Glutamatergic neuron (in vitro differentiated cells): Measurements from ENCODE around the gene CEBPE. TPM values are rescaled to one million over a fixed set of nuclear protein-coding genes. Genes with fewer than 3 reads are reported as not detected.

ENCODE experiments used
- DNase-seq: peaks from one replicate; pipeline ENCODE4 v3.0.0; 2022
- H3K27ac Mint-ChIP-seq: one replicate; pipeline ENCODE4 v1.8.0; 2020; ENCODE audit warnings: mild to moderate bottlenecking, mixed read lengths, inconsistent platforms; ENCODE audit not compliant: unreplicated experiment
- H3K27me3 Mint-ChIP-seq: one replicate; pipeline ENCODE4 v1.8.0; 2020; ENCODE audit warnings: mild to moderate bottlenecking, moderate library complexity, mixed read lengths, inconsistent platforms; ENCODE audit not compliant: unreplicated experiment
- H3K36me3 Mint-ChIP-seq: one replicate; pipeline ENCODE4 v1.8.0; 2020; ENCODE audit warnings: mild to moderate bottlenecking, mixed read lengths, inconsistent platforms; ENCODE audit not compliant: unreplicated experiment
- H3K4me1 Mint-ChIP-seq: one replicate; pipeline ENCODE4 v1.8.0; 2020; ENCODE audit warnings: mild to moderate bottlenecking, low read depth, mixed read lengths, inconsistent platforms; ENCODE audit not compliant: unreplicated experiment
- H3K4me3 Mint-ChIP-seq: one replicate; pipeline ENCODE4 v1.8.0; 2020; ENCODE audit warnings: mild to moderate bottlenecking, mixed read lengths, inconsistent platforms; ENCODE audit not compliant: unreplicated experiment
- H3K9me3 Mint-ChIP-seq: one replicate; pipeline ENCODE4 v1.8.0; 2020; ENCODE audit warnings: mild to moderate bottlenecking, moderate library complexity, mixed read lengths, inconsistent platforms; ENCODE audit not compliant: unreplicated experiment
- CTCF ChIP-seq: fragments of 200-600 bp; sonication (generic); IDR thresholded peaks from one replicate; pipeline ENCODE4 v1.5.0; 2021; ENCODE audit not compliant: partially characterized antibody, unreplicated experiment
- total RNA-seq: library from RNA; stranded (reverse); fragmentation: NEBNext Ultra II Directional; extraction: Animal tissue kit (Norgen Biotek cat#: 25700); gene quantifications from one replicate; pipeline ENCODE4 v1.2.1, GENCODE V29; 2021; ENCODE audit not compliant: unreplicated experiment

CEBPE gene
- total RNA-seq, 1 donor from 2014 or later = not detected

DNA sequence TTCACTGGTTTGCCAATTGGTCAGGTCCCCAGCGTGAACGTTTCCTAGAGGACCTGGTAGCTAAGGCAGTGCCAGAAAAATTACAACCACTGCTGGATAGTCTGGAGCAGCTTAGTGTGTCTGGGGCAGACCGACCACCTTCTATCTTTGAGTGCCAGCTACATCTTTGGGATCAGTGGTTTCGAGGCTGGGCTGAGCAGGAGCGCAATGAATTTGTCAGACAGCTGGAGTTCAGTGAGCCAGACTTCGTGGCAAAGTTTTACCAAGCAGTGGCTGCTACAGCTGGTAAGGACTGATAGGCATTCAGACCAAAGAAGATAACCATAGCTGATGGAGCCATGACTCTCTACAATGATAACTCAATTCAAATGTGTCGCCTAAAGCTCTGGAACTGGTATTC lies 21.3 kb downstream of the CEBPE start:
- Mint-ChIP-seq H3K36me3 (no peaks in the 10 kb centered on the region), H3K27me3 (peaks cover 4% of the 10 kb centered on the region), H3K4me3 (no peak overlapping the region), H3K9me3 (peaks cover 1% of the 10 kb centered on the region), H3K4me1 (peaks cover 4% of the 10 kb centered on the region), H3K27ac (no peak overlapping the region)
- no peak for TF ChIP-seq CTCF
- DNase-seq = no peak

DNA sequence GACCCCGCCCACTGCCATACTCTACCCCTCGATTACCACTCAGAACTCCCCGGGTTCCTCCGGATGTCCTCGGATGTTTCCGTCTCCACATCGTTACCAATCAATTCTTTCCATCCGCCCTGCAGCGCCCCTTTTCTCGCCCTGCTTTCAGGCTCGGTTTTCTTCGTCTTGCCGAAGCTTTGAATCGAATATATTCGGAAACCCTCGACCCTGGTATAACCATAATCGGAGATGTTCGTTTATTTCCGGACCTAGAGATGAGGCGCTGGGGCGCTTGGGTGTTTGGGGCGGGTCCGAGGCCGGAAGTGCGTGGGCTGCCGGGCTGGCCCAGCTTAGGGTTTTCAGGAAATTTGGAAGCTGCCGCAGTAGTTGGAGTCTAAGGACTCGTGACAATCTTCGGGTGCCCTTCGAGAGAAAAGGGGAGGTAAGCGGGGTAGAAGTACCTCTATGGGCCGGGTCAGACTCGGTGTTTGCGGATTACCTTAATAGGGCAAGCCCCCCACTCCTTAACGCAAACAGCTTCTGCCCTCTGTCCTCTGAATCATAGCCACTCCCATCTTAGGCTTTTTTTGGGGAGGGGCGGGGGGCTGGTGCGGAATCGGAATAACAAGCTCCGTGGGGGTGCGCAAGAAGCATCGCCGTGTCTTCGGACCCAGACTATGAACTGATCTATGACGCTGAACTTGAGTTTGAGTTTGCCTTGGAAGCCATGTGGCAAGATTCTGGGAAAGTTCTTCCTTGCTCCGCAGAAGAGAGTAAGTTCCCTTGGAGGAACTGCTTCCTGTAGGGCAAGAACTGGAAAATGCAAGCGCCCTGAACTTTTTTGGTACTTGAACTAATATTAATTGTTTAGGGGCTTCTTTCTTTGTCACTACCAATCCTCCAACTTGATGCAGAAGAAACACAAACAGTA lies 23.6 kb downstream of the CEBPE start, which contains the start of gene C14orf119:
TSS of gene C14orf119 (plus strand) at position 310 of the 913 bp plus-strand sequence. CDS start 2,154 bp downstream, outside the sequence.
- no peak within 1 kb of the TSS for H3K27ac Mint-ChIP-seq
- peak; percentile 100 for DNase-seq
- no peaks in the 10 kb centered on the region for H3K9me3 Mint-ChIP-seq
- no peak for TF ChIP-seq CTCF
- H3K27me3 Mint-ChIP-seq = peaks cover 4% of the 10 kb centered on the region
- H3K4me1 Mint-ChIP-seq = peaks cover 4% of the 10 kb centered on the region
- no peaks in the 10 kb centered on the region for H3K36me3 Mint-ChIP-seq
- H3K4me3 Mint-ChIP-seq = no peak within 1 kb of the TSS

DNA sequence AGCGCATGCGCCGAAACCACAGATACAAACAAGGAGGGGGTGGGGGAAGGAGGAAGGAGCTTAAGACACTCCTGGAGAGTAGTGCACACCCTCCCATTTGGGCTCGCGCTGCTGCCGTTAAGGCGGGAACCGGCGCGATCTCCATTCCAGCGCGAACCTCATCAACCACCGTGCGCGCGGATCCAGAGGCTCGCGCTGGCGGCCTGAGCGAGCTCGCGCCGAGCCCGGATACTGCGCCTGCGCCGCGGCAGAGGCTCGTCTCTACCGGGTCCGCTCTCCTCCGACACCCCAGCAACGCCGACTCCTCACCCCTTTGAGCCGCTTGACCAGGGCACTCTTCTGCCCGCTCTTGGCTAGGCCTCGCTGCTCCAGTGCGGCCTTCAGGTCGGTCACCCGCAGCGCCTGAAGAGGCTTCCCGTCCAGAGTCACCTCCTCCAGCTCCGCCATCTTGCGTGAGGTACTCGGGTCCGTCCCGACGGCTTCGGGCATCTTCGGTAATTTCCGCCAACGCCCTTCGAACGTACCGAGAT lies 24.3 kb downstream of the CEBPE start, which contains the start of gene ACIN1:
TSS of gene ACIN1 (minus strand) at position 471 of the 530 bp plus-strand sequence. CDS start at position 447, 24 bp downstream.
- H3K9me3 Mint-ChIP-seq = no peaks in the 10 kb centered on the region
- no peak within 1 kb of the TSS for H3K27ac Mint-ChIP-seq
- no peak for TF ChIP-seq CTCF
- no peaks in the 10 kb centered on the region for H3K36me3 Mint-ChIP-seq
- H3K4me1 Mint-ChIP-seq = peaks cover 4% of the 10 kb centered on the region
- H3K27me3 Mint-ChIP-seq = peaks cover 3% of the 10 kb centered on the region
- no peak within 1 kb of the TSS for H3K4me3 Mint-ChIP-seq
- DNase-seq = no peak

GRCh38 chr14:23093991-23094665 lies 24.9 kb downstream of the CEBPE start:
- Mint-ChIP-seq H3K9me3 (no peaks in the 10 kb centered on the region), H3K27me3 (no peaks in the 10 kb centered on the region), H3K4me3 (no peak overlapping the region), H3K36me3 (no peaks in the 10 kb centered on the region), H3K27ac (no peak overlapping the region), H3K4me1 (peaks cover 4% of the 10 kb centered on the region)
- DNase-seq = peak; percentile 83
- no peak for TF ChIP-seq CTCF
